Measurements from ENCODE around the gene UGDH. TPM values are rescaled to one million over a fixed set of nuclear protein-coding genes. Genes with fewer than 3 reads are reported as not detected.

UGDH gene
- total and polyA plus RNA-seq, 2 of the 13 experiments (the other 11 are each of a cell fraction or from before 2014, with no cell fraction given): 99.0 to 384 TPM

GRCh38 chr4:39571504-39571903, 44.3 kb upstream of the UGDH start:
- Histone ChIP-seq H3K27me3 (ENCODE audit: control insufficient read depth in 1 of 2, insufficient read depth in 2 of 2, low read length in 2 of 2) (no peaks in the 10 kb centered on the region), H3K4me3 (replicated peaks in 1 of 3; ENCODE audit: insufficient read depth in 1 of 3, low read depth in 2 of 3, low read length in 3 of 3) (no peak overlapping the region), H3K9ac (ENCODE audit: insufficient read depth, low read depth, low read length) (no peak overlapping the region), H2AFZ (ENCODE audit: low read length) (no peak overlapping the region), H3K4me1 (ENCODE audit: insufficient read depth, low read length) (peaks cover 18% of the 10 kb centered on the region), H4K20me1 (ENCODE audit: insufficient read depth, low read length) (no peaks in the 10 kb centered on the region), H3K27ac (ENCODE audit: extremely low read length, insufficient read depth, low read length) (no peak overlapping the region), H3K36me3 (replicated peaks in 1 of 2; ENCODE audit: control insufficient read depth in 1 of 2, insufficient read depth in 2 of 2, low read length in 2 of 2) (no peaks in the 10 kb centered on the region), H3K9me3 (ENCODE audit: low read length) (no peaks in the 10 kb centered on the region), H3K79me2 (ENCODE audit: insufficient read depth, low read length) (no peaks in the 10 kb centered on the region), H3K4me2 (ENCODE audit: low read depth, low read length) (no peak overlapping the region)
- CTCF ChIA-PET (ENCODE audit: low intra/inter-chr PET ratio, low total read pairs): no interaction called here
- BruUV-seq (replicated peaks): no TSS peak
- no peak for TF ChIP-seq NFYC (CRISPR knock-in tag; IDR thresholded peaks at IDR 0.05)
- no peak for TF ChIP-seq HNRNPLL (IDR thresholded peaks at IDR 0.05; ENCODE audit: low read depth, low read length, poor library complexity, severe bottlenecking)
- no peak for TF ChIP-seq PAWR (CRISPR knock-in tag; IDR thresholded peaks at IDR 0.05; ENCODE audit: borderline replicate concordance)
- TF ChIP-seq SATB2 (CRISPR knock-in tag; IDR thresholded peaks at IDR 0.05): no peak
- TF ChIP-seq, protein P1, sequence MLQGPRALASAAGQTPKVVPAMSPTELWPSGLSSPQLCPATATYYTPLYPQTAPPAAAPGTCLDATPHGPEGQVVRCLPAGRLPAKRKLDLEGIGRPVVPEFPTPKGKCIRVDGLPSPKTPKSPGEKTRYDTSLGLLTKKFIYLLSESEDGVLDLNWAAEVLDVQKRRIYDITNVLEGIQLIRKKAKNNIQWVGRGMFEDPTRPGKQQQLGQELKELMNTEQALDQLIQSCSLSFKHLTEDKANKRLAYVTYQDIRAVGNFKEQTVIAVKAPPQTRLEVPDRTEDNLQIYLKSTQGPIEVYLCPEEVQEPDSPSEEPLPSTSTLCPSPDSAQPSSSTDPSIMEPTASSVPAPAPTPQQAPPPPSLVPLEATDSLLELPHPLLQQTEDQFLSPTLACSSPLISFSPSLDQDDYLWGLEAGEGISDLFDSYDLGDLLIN (CRISPR knock-in tag; IDR thresholded peaks at IDR 0.05; ENCODE audit: borderline replicate concordance): no peak
- no peak for TF ChIP-seq ATF1 (CRISPR knock-in tag; IDR thresholded peaks at IDR 0.05)
- TF ChIP-seq TEAD3 (CRISPR knock-in tag; optimal IDR thresholded peaks at IDR 0.05; ENCODE audit: borderline replicate concordance): no peak
- intact Hi-C loops (cut with micrococcal nuclease; ENCODE audit: unreplicated experiment) (loop anchor here (10.0 kb wide), 1 partner anchor 53 kb away; no protein-coding TSS in a partner anchor), in situ Hi-C loops (cut with HindIII; ENCODE audit: extremely low pct_ligation_motif_present, low pct_unique_long_range_greater_than_20kb) (no loop called here)
- no peak for FAIRE-seq
- no peak for ATAC-seq
- POLR2A ChIA-PET: no interaction called here
- 81% methylated on average over 6 of the region's 6 CpGs for WGBS (ENCODE audit: low lambda C conversion rate)
- DNase-seq (ENCODE audit: low spot score): peak; percentile 6

- Histone ChIP-seq H3K4me2 (ENCODE audit: low read depth, low read length) (no peak overlapping the region), H3K79me2 (ENCODE audit: insufficient read depth, low read length) (no peaks in the 10 kb centered on the region), H3K27ac (ENCODE audit: extremely low read length, insufficient read depth, low read length) (no peak overlapping the region), H3K4me3 (replicated peaks in 1 of 3; ENCODE audit: insufficient read depth in 1 of 3, low read depth in 2 of 3, low read length in 3 of 3) (no peak overlapping the region), H4K20me1 (ENCODE audit: insufficient read depth, low read length) (no peaks in the 10 kb centered on the region), H3K9me3 (ENCODE audit: low read length) (no peaks in the 10 kb centered on the region), H3K27me3 (ENCODE audit: control insufficient read depth in 1 of 2, insufficient read depth in 2 of 2, low read length in 2 of 2) (no peaks in the 10 kb centered on the region), H2AFZ (ENCODE audit: low read length) (no peak overlapping the region), H3K9ac (ENCODE audit: insufficient read depth, low read depth, low read length) (no peak overlapping the region), H3K4me1 (ENCODE audit: insufficient read depth, low read length) (peaks cover 18% of the 10 kb centered on the region), H3K36me3 (replicated peaks in 1 of 2; ENCODE audit: control insufficient read depth in 1 of 2, insufficient read depth in 2 of 2, low read length in 2 of 2) (no peaks in the 10 kb centered on the region)
- ChIA-PET CTCF (ENCODE audit: low intra/inter-chr PET ratio, low total read pairs) (no interaction called here), POLR2A (no interaction called here)
- in situ Hi-C loops (cut with HindIII; ENCODE audit: extremely low pct_ligation_motif_present, low pct_unique_long_range_greater_than_20kb): no loop called here
- WGBS (ENCODE audit: low lambda C conversion rate): 99% methylated on average over 4 of the region's 4 CpGs
- DNase-seq (ENCODE audit: low spot score) (no peak), ATAC-seq (no peak), FAIRE-seq (no peak)
- no TSS peak for BruUV-seq (replicated peaks)
- intact Hi-C loops (cut with micrococcal nuclease; ENCODE audit: unreplicated experiment): loop anchor here (10.0 kb wide), 1 partner anchor 54 kb away; no protein-coding TSS in a partner anchor
- TF ChIP-seq KDM5B (CRISPR knock-in tag; IDR thresholded peaks at IDR 0.05; ENCODE audit: borderline replicate concordance) (no peak), ZNF276 (CRISPR knock-in tag; IDR thresholded peaks at IDR 0.05; ENCODE audit: low read depth) (no peak), ATF7-NPFF (CRISPR knock-in tag; IDR thresholded peaks at IDR 0.05; ENCODE audit: low read depth) (no peak), ZBTB39 (CRISPR knock-in tag; IDR thresholded peaks at IDR 0.05) (no peak)
Observed at GRCh38 chr4:39571054-39571453, 43.8 kb upstream of the UGDH start.
